ENCODE measurements around the gene VPS18. TPM values are rescaled to one million over a fixed set of nuclear protein-coding genes. Genes with fewer than 3 reads are reported as not detected.
A peak's percentile ranks its signal among the peaks of the same experiment; 100 is the strongest.

VPS18 gene
- total and polyA plus RNA-seq, 2 donors (not counting 1 experiment from before 2014, with no cell fraction given): 15.5 to 36.7 TPM

- peak in 1 of 2 donors; percentile 64 for DNase-seq (ENCODE audit: low read depth in 2 of 2)
- no peak overlapping the region for H2AFZ ChIP-seq (ENCODE audit: low read length)
- H3K4me1 ChIP-seq (ENCODE audit: control insufficient read depth, extremely low read depth, insufficient read depth, low read length): no peaks in the 10 kb centered on the region
- H4K20me1 ChIP-seq (ENCODE audit: control insufficient read depth, extremely low read depth, insufficient read depth, low read length): no peaks in the 10 kb centered on the region
- H3K36me3 ChIP-seq (ENCODE audit: control insufficient read depth, insufficient read depth, low read length): no peaks in the 10 kb centered on the region
- H3K27me3 ChIP-seq (ENCODE audit: control insufficient read depth, insufficient read depth, low read length): no peaks in the 10 kb centered on the region
- no peak overlapping the region for H3K4me2 ChIP-seq (ENCODE audit: extremely low read depth, insufficient read depth, low read length)
- no peak overlapping the region for H3K27ac ChIP-seq (ENCODE audit: insufficient read depth, low read length)
- H3K79me2 ChIP-seq (ENCODE audit: control insufficient read depth, insufficient read depth, low read length): no peaks in the 10 kb centered on the region
- H3K9me3 ChIP-seq (ENCODE audit: control insufficient read depth, insufficient read depth, low read depth, low read length): no peaks in the 10 kb centered on the region
- H3K4me3 ChIP-seq (replicated peaks in 1 of 4; ENCODE audit: control extremely low read depth in 1 of 4, insufficient read depth in 1 of 4, low read depth in 3 of 4, low read length in 4 of 4): no peak overlapping the region
- TF ChIP-seq CTCF (conservative IDR thresholded peaks at IDR 0.05 in 1 of 2, IDR thresholded peaks at IDR 0.05 in 1 of 2; ENCODE audit: low read depth in 1 of 2, low read length in 2 of 2) (no peak), EZH2 (IDR thresholded peaks at IDR 0.05; ENCODE audit: low read length, missing control alignments) (no peak)
- H3K9ac ChIP-seq (ENCODE audit: insufficient read depth, low read length): no peak overlapping the region
Measured at GRCh38 chr15:40878785-40879184, 15.5 kb upstream of the VPS18 start.

- H3K4me3 ChIP-seq (replicated peaks in 1 of 4; ENCODE audit: control extremely low read depth in 1 of 4, insufficient read depth in 1 of 4, low read depth in 3 of 4, low read length in 4 of 4): no peak overlapping the region
- H3K79me2 ChIP-seq (ENCODE audit: control insufficient read depth, insufficient read depth, low read length): no peaks in the 10 kb centered on the region
- no peak overlapping the region for H3K4me2 ChIP-seq (ENCODE audit: extremely low read depth, insufficient read depth, low read length)
- no peak overlapping the region for H2AFZ ChIP-seq (ENCODE audit: low read length)
- no peak overlapping the region for H3K27ac ChIP-seq (ENCODE audit: insufficient read depth, low read length)
- H3K36me3 ChIP-seq (ENCODE audit: control insufficient read depth, insufficient read depth, low read length): no peaks in the 10 kb centered on the region
- H4K20me1 ChIP-seq (ENCODE audit: control insufficient read depth, extremely low read depth, insufficient read depth, low read length): no peaks in the 10 kb centered on the region
- H3K9ac ChIP-seq (ENCODE audit: insufficient read depth, low read length): no peak overlapping the region
- H3K27me3 ChIP-seq (ENCODE audit: control insufficient read depth, insufficient read depth, low read length): no peaks in the 10 kb centered on the region
- no peaks in the 10 kb centered on the region for H3K4me1 ChIP-seq (ENCODE audit: control insufficient read depth, extremely low read depth, insufficient read depth, low read length)
- H3K9me3 ChIP-seq (ENCODE audit: control insufficient read depth, insufficient read depth, low read depth, low read length): no peaks in the 10 kb centered on the region
- no peak for TF ChIP-seq EZH2 (IDR thresholded peaks at IDR 0.05; ENCODE audit: low read length, missing control alignments)
- no peak for TF ChIP-seq CTCF (conservative IDR thresholded peaks at IDR 0.05 in 1 of 2, IDR thresholded peaks at IDR 0.05 in 1 of 2; ENCODE audit: low read depth in 1 of 2, low read length in 2 of 2)
- no peak for DNase-seq (ENCODE audit: low read depth in 2 of 2)
Measured at GRCh38 chr15:40879609-40880008, 14.6 kb upstream of the VPS18 start.

DNA sequence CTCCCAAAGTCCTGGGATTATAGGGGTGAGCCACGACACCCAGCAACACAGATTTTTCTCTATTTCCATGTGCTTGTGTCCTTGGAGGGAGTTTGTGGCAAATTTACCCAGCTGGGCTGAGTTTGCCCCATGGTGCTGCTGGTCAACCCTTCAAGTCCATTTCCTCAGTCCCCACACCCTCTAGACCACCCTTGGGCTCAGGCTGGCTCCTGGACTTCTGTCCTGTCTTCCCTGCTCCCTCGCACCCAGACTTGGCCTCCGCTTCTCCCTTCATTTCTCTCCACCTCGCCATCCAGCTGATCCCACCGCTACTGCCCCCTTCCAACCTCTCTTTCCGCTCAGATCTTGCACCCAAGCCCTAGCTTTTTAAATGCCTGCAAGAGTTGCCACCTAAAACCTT lies 12.9 kb upstream of the VPS18 start:
- Histone ChIP-seq H3K4me1 (ENCODE audit: control insufficient read depth, extremely low read depth, insufficient read depth, low read length) (no peaks in the 10 kb centered on the region), H3K4me3 (replicated peaks in 1 of 4; ENCODE audit: control extremely low read depth in 1 of 4, insufficient read depth in 1 of 4, low read depth in 3 of 4, low read length in 4 of 4) (no peak overlapping the region), H2AFZ (ENCODE audit: low read length) (no peak overlapping the region), H3K4me2 (ENCODE audit: extremely low read depth, insufficient read depth, low read length) (no peak overlapping the region), H3K36me3 (ENCODE audit: control insufficient read depth, insufficient read depth, low read length) (no peaks in the 10 kb centered on the region), H3K79me2 (ENCODE audit: control insufficient read depth, insufficient read depth, low read length) (no peaks in the 10 kb centered on the region), H3K27ac (ENCODE audit: insufficient read depth, low read length) (no peak overlapping the region), H4K20me1 (ENCODE audit: control insufficient read depth, extremely low read depth, insufficient read depth, low read length) (no peaks in the 10 kb centered on the region), H3K9me3 (ENCODE audit: control insufficient read depth, insufficient read depth, low read depth, low read length) (no peaks in the 10 kb centered on the region), H3K9ac (ENCODE audit: insufficient read depth, low read length) (no peak overlapping the region), H3K27me3 (ENCODE audit: control insufficient read depth, insufficient read depth, low read length) (no peaks in the 10 kb centered on the region)
- TF ChIP-seq EZH2 (IDR thresholded peaks at IDR 0.05; ENCODE audit: low read length, missing control alignments) (no peak), CTCF (conservative IDR thresholded peaks at IDR 0.05 in 1 of 2, IDR thresholded peaks at IDR 0.05 in 1 of 2; ENCODE audit: low read depth in 1 of 2, low read length in 2 of 2) (no peak)
- no peak for DNase-seq (ENCODE audit: low read depth in 2 of 2)
